Measurements from ENCODE around the gene ZNF385B. TPM values are rescaled to one million over a fixed set of nuclear protein-coding genes. Genes with fewer than 3 reads are reported as not detected.

The ZNF385B gene
- total and polyA plus RNA-seq, 2 donors (not counting 1 experiment from before 2014, with no cell fraction given): not detected

DNA sequence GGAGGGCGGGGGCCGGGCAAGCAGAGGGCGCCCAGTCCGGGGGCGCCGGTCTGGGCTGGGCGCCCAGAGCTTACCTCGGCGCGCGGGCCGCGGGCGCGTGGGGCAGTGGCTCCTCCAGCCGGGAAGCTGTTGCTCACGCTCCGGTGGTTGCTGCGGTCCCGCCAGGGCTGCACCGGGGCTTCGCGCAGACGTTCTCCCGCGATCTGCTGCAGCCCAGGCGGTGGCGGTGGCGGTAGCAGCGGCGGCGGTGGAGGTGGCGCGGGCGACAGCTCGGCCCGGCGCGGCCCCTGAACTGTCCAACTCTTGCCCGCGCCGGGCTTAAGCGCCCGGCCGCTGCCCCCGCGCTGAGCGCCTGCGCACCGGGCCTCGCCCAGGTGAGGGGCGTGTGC, 391 bp downstream of the ZNF385B start:
- CTCF ChIA-PET: no interaction called here
- peaks cover 14% of the 10 kb centered on the region for H3K4me1 Mint-ChIP-seq
- H3K9me3 Mint-ChIP-seq (ENCODE audit: insufficient read depth): no peaks in the 10 kb centered on the region
- no peaks in the 10 kb centered on the region for H3K36me3 ChIP-seq (replicated peaks in 1 of 2; ENCODE audit: control extremely low read depth in 1 of 2, control insufficient read depth in 1 of 2, extremely low read depth in 1 of 2, insufficient read depth in 2 of 2, low read length in 1 of 2)
- no peak overlapping the region for H3K27ac Mint-ChIP-seq
- H3K4me3 ChIP-seq (ENCODE audit: control extremely low read depth in 1 of 5, extremely low read depth in 1 of 5, insufficient read depth in 1 of 5, low read depth in 2 of 5, low read length in 4 of 5): no peak overlapping the region
- no peaks in the 10 kb centered on the region for H3K79me2 ChIP-seq (ENCODE audit: control insufficient read depth, insufficient read depth, low read length)
- ATAC-seq (ENCODE audit: low read depth) (no peak), DNase-seq (no peak)
- H3K4me3 Mint-ChIP-seq: no peak overlapping the region
- POLR2A ChIA-PET: no interaction called here
- peaks cover 13 to 15% of the 10 kb centered on the region in 2 donors for H3K4me1 ChIP-seq (ENCODE audit: control insufficient read depth in 2 of 2, insufficient read depth in 2 of 2, low read length in 2 of 2)
- H3K9ac ChIP-seq (ENCODE audit: low read length): no peak overlapping the region
- no peak overlapping the region for H3K27ac ChIP-seq (ENCODE audit: low read length in 2 of 2)
- H3K27me3 ChIP-seq (replicated peaks in 1 of 4; ENCODE audit: control extremely low read depth in 1 of 4, control insufficient read depth in 3 of 4, insufficient read depth in 4 of 4, low read length in 3 of 4): peaks cover 0 to 30% (median 11%) of the 10 kb centered on the region in 4 experiments
- peaks cover 65% of the 10 kb centered on the region for H3K27me3 Mint-ChIP-seq
- no peaks in the 10 kb centered on the region for H4K20me1 ChIP-seq (ENCODE audit: control insufficient read depth, insufficient read depth, low read length, poor library complexity, severe bottlenecking)
- TF ChIP-seq, protein P1, sequence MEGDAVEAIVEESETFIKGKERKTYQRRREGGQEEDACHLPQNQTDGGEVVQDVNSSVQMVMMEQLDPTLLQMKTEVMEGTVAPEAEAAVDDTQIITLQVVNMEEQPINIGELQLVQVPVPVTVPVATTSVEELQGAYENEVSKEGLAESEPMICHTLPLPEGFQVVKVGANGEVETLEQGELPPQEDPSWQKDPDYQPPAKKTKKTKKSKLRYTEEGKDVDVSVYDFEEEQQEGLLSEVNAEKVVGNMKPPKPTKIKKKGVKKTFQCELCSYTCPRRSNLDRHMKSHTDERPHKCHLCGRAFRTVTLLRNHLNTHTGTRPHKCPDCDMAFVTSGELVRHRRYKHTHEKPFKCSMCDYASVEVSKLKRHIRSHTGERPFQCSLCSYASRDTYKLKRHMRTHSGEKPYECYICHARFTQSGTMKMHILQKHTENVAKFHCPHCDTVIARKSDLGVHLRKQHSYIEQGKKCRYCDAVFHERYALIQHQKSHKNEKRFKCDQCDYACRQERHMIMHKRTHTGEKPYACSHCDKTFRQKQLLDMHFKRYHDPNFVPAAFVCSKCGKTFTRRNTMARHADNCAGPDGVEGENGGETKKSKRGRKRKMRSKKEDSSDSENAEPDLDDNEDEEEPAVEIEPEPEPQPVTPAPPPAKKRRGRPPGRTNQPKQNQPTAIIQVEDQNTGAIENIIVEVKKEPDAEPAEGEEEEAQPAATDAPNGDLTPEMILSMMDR (IDR thresholded peaks at IDR 0.05): no peak
- no peak for TF ChIP-seq EZH2 (IDR thresholded peaks at IDR 0.05; ENCODE audit: borderline replicate concordance, insufficient read depth, low read depth, low read length, poor library complexity, severe bottlenecking)
- intact Hi-C loops (cut with micrococcal nuclease): no loop called here
- peak overlapping the region; percentile 42 for H3K4me2 ChIP-seq (replicated peaks; ENCODE audit: low read depth, low read length, poor library complexity, severe bottlenecking)
- WGBS (ENCODE audit: insufficient coverage): 1% methylated on average over 52 of the region's 52 CpGs
- H3K9me3 ChIP-seq (ENCODE audit: control extremely low read depth in 1 of 3, control insufficient read depth in 2 of 3, insufficient read depth in 1 of 3, low read length in 2 of 3): peaks cover 0 to 3% (median 0%) of the 10 kb centered on the region in 3 donors
- no peak overlapping the region for H2AFZ ChIP-seq (ENCODE audit: insufficient read depth, low read depth, low read length, poor library complexity, severe bottlenecking)

DNA sequence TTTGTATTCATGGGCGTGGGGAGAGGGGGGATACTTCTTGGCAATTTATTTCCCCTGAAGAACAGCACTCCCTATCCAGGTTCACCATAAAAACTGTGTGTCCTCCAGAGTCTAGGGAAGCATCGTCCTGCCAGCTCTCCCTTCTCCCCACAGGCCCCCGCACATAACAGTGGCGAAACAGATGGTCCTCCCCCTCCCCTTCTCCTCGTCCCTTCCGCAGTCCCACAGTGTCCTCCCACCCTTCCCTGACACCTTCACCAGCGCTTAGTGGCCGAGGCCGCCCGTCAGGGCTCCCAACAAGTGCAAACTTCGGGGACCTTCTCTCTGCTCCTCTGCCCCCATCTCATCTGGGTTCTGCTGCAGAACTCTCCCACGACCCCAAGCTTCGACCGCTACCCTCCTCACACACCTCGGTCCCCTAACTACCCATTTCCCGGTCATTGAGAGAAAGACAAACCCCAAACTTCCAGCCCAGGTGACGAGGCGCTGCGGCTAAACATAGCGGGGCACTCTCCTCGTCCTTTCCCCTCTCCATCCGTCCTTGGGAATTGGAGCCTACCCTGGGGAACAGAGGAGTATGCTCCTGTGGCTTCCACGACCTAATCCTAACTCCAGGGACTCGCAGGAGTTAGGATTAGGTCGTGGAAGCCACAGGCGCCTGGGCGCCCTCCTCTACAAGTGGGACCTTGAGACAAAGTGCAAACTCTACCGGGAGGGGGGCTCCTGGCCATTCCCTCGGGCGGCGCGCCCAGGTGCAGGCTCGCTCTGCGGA, 971 bp downstream of the ZNF385B start:
- 5% methylated on average over 28 of the region's 34 CpGs for WGBS (ENCODE audit: insufficient coverage)
- H3K79me2 ChIP-seq (ENCODE audit: control insufficient read depth, insufficient read depth, low read length): no peaks in the 10 kb centered on the region
- H3K4me1 ChIP-seq (ENCODE audit: control insufficient read depth in 2 of 2, insufficient read depth in 2 of 2, low read length in 2 of 2): peaks cover 13 to 15% of the 10 kb centered on the region in 2 donors
- no peaks in the 10 kb centered on the region for H3K36me3 ChIP-seq (replicated peaks in 1 of 2; ENCODE audit: control extremely low read depth in 1 of 2, control insufficient read depth in 1 of 2, extremely low read depth in 1 of 2, insufficient read depth in 2 of 2, low read length in 1 of 2)
- no peaks in the 10 kb centered on the region for H4K20me1 ChIP-seq (ENCODE audit: control insufficient read depth, insufficient read depth, low read length, poor library complexity, severe bottlenecking)
- intact Hi-C loops (cut with micrococcal nuclease): no loop called here
- no peak overlapping the region for H3K27ac Mint-ChIP-seq
- H3K9ac ChIP-seq (ENCODE audit: low read length): no peak overlapping the region
- ChIA-PET POLR2A (no interaction called here), CTCF (no interaction called here)
- peak overlapping the region; percentile 29 for H3K4me2 ChIP-seq (replicated peaks; ENCODE audit: low read depth, low read length, poor library complexity, severe bottlenecking)
- H3K4me3 ChIP-seq (ENCODE audit: control extremely low read depth in 1 of 5, extremely low read depth in 1 of 5, insufficient read depth in 1 of 5, low read depth in 2 of 5, low read length in 4 of 5): no peak overlapping the region
- peaks cover 0 to 30% (median 11%) of the 10 kb centered on the region in 4 experiments for H3K27me3 ChIP-seq (replicated peaks in 1 of 4; ENCODE audit: control extremely low read depth in 1 of 4, control insufficient read depth in 3 of 4, insufficient read depth in 4 of 4, low read length in 3 of 4)
- H3K27ac ChIP-seq (ENCODE audit: low read length in 2 of 2): no peak overlapping the region
- peaks cover 14% of the 10 kb centered on the region for H3K4me1 Mint-ChIP-seq
- ATAC-seq (ENCODE audit: low read depth) (no peak), DNase-seq (no peak)
- peak overlapping the region; percentile 61 for H3K4me3 Mint-ChIP-seq
- no peak for TF ChIP-seq EZH2 (IDR thresholded peaks at IDR 0.05; ENCODE audit: borderline replicate concordance, insufficient read depth, low read depth, low read length, poor library complexity, severe bottlenecking)
- TF ChIP-seq, protein P1 (IDR thresholded peaks at IDR 0.05): no peak
- peak overlapping the region; percentile 28 for H2AFZ ChIP-seq (ENCODE audit: insufficient read depth, low read depth, low read length, poor library complexity, severe bottlenecking)
- H3K9me3 Mint-ChIP-seq (ENCODE audit: insufficient read depth): no peaks in the 10 kb centered on the region
- H3K9me3 ChIP-seq (ENCODE audit: control extremely low read depth in 1 of 3, control insufficient read depth in 2 of 3, insufficient read depth in 1 of 3, low read length in 2 of 3): peaks cover 0 to 3% (median 0%) of the 10 kb centered on the region in 3 donors
- peaks cover 67% of the 10 kb centered on the region for H3K27me3 Mint-ChIP-seq

All from B cell (primary cell).